Aorta (tissue), 5 donors: ENCODE data around the gene APOE. TPM values are rescaled to one million over a fixed set of nuclear protein-coding genes. Genes with fewer than 3 reads are reported as not detected.
A peak's percentile ranks its signal among the peaks of the same experiment; 100 is the strongest.

Source experiments
- ATAC-seq: fragments of 200-7000 bp; cut with Tn5 transposase; one replicate; pipeline ENCODE4 v1.9.1; 2022; ENCODE audit warnings: moderate library complexity; ENCODE audit not compliant: low FRiP score
- DNase-seq, 2 donors: peaks; one replicate each; pipeline ENCODE4 v3.0.0-alpha.2; 2020
- H3K27ac ChIP-seq, 2 donors: one replicate each; pipeline ENCODE4 v1.5.1; 2013; ENCODE audit warnings: low read length in 2 of 2, mild to moderate bottlenecking in 2 of 2, moderate library complexity in 2 of 2, control low read depth in 1 of 2, inconsistent platforms in 1 of 2, low read depth in 1 of 2
- H3K27me3 ChIP-seq, 2 donors: one replicate each; pipeline ENCODE4 v1.6.1; 2013; ENCODE audit warnings: control low read depth in 1 of 2, low read length in 1 of 2, mild to moderate bottlenecking in 1 of 2, moderate library complexity in 1 of 2; ENCODE audit not compliant: insufficient read depth in 2 of 2, control insufficient read depth in 1 of 2
- H3K36me3 ChIP-seq, 2 donors: one replicate each; pipeline ENCODE4 v1.6.1; 2013; ENCODE audit warnings: control low read depth in 1 of 2, low read length in 1 of 2, mild to moderate bottlenecking in 1 of 2; ENCODE audit not compliant: insufficient read depth in 2 of 2, control insufficient read depth in 1 of 2
- H3K4me1 ChIP-seq, 2 donors: one replicate each; pipeline ENCODE4 v1.6.1; 2013; ENCODE audit warnings: low read length in 2 of 2, control low read depth in 1 of 2, mild to moderate bottlenecking in 1 of 2, moderate library complexity in 1 of 2; ENCODE audit not compliant: insufficient read depth in 2 of 2, control insufficient read depth in 1 of 2
- H3K4me3 ChIP-seq, 2 donors: one replicate each; pipeline ENCODE4 v1.5.1; 2013; ENCODE audit warnings: low read length in 2 of 2, control low read depth in 1 of 2, mild to moderate bottlenecking in 1 of 2
- H3K9me3 ChIP-seq: one replicate; pipeline ENCODE4 v1.6.1; 2013; ENCODE audit warnings: mild to moderate bottlenecking, low read length; ENCODE audit not compliant: control insufficient read depth
- WGBS, 2 donors: extraction: QIAGEN DNeasy Blood & Tissue Kit; methylation state at CpG; one replicate each; pipeline ENCODE4 v1.1.7; 2013; 5-methylcytosine and 5-hydroxymethylcytosine counted together
- intact Hi-C, 2 donors: fragments of 100-400 bp; cut with DNase I; formaldehyde crosslinking; loops; one replicate each; pipeline versions ENCODE4 v1.14.2 to v1.15.0; 2022
- polyA plus RNA-seq, 2 donors: library from polyadenylated mRNA; stranded (reverse); fragments of 200-250 nt; gene quantifications; one replicate each; pipeline ENCODE4 v1.2.3, GENCODE V29; 2013
- total RNA-seq, 2 donors: library from RNA; stranded (reverse); fragmentation: NEBNext Ultra II Directional; extraction: Animal tissue kit (Norgen Biotek cat#: 25700); gene quantifications; one replicate each; pipeline ENCODE4 v1.2.1, GENCODE V29; 2021
- donor health status: healthy with polysubstance abuse.
- donor health status: Bipolar disorder and iron deficiency.
- donor health status: DM: no; HTN: no; CAD: no.
- donor health status: DM: no; HTN: no; CAD: no.
- donor health status: DM: yes; HTN: yes; CAD: no.

Gene APOE
- total and polyA plus RNA-seq, 4 donors, result 96.1 to 455 (median 156) TPM

DNA sequence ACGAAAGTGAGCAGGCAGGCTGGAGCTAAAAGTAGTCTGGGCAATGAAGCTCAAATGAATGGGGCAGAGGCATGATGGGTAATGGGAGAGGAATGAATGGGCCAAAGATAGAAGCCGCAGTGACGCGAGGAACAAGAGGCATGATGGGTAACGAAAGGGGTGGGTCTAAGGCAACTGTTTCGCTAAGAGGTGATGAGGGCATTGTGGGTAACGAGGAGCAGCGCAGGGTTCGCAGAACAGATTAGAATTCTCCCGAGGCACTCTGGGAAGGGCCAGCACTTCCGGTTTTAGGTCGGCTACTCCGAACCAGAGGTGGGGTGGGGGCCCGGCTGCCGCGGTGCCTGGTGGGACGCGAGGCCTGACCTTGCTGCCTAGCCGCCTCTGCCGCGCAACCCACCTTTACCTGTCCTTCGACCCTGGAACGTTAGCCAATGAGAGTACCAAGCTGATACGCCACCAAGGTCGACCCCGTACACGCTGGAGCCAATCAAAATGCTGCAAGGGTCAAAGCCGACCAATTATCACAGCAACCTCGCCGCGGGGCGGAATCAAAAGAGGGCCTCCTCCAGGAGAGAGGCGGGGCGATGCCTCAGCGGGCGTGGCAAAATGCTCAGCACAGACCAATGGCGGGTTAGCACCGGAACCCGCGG lies 15.1 kb upstream of the APOE start:
- H3K27me3 ChIP-seq, result no peaks in the 10 kb centered on the region
- DNase-seq (peak in 1 of 2 donors; percentile 100), ATAC-seq (peak; percentile 97)
- peak overlapping the region in 1 of 2 donors; percentile 94 for H3K27ac ChIP-seq
- H3K9me3 ChIP-seq, result no peaks in the 10 kb centered on the region
- WGBS, 2 donors, result 0% methylated on average over 40 of the region's 40 CpGs
- H3K36me3 ChIP-seq, result peaks cover 0 to 1% of the 10 kb centered on the region in 2 donors
- intact Hi-C loops, result loop anchor here in 1 of 2 donors (2.0 kb wide), 1 partner anchor 42 kb away; no protein-coding TSS in a partner anchor
- peak overlapping the region in 1 of 2 donors; percentile 33 for H3K4me3 ChIP-seq
- no peaks in the 10 kb centered on the region for H3K4me1 ChIP-seq

GRCh38 chr19:44891016-44891882 lies 14.3 kb upstream of the APOE start, which contains the start of gene TOMM40:
TOMM40 (plus strand) TSS chr19:44891254; CDS start chr19:44891416, 162 bp downstream.
- intact Hi-C loops, result loop anchor here in 1 of 2 donors (2.0 kb wide), 1 partner anchor 42 kb away; no protein-coding TSS in a partner anchor
- H3K36me3 ChIP-seq, result peaks cover 0 to 1% of the 10 kb centered on the region in 2 donors
- DNase-seq (peak in 1 of 2 donors; percentile 100), ATAC-seq (no peak)
- H3K9me3 ChIP-seq, result no peaks in the 10 kb centered on the region
- H3K27me3 ChIP-seq, result no peaks in the 10 kb centered on the region
- H3K27ac ChIP-seq, result peak within 1 kb of the TSS in 1 of 2 donors; percentile 94
- peak within 1 kb of the TSS; percentile 65 to 66 for H3K4me3 ChIP-seq
- 0 to 2% methylated on average over 54 to 81 of the region's 81 CpGs for WGBS, 2 donors
- H3K4me1 ChIP-seq, result no peaks in the 10 kb centered on the region

- intact Hi-C loops, result no loop called here
- H3K4me3 ChIP-seq, result no peak overlapping the region
- no peaks in the 10 kb centered on the region for H3K9me3 ChIP-seq
- WGBS, 2 donors, result 84 to 88% methylated on average over 7 of the region's 7 CpGs
- peaks cover 0 to 2% of the 10 kb centered on the region in 2 donors for H3K36me3 ChIP-seq
- no peak for ATAC-seq
- DNase-seq, result no peak
- no peak overlapping the region for H3K27ac ChIP-seq
- H3K4me1 ChIP-seq, result no peaks in the 10 kb centered on the region
- no peaks in the 10 kb centered on the region for H3K27me3 ChIP-seq
Observed at GRCh38 chr19:44892932-44893331, 12.7 kb upstream of the APOE start.

DNA sequence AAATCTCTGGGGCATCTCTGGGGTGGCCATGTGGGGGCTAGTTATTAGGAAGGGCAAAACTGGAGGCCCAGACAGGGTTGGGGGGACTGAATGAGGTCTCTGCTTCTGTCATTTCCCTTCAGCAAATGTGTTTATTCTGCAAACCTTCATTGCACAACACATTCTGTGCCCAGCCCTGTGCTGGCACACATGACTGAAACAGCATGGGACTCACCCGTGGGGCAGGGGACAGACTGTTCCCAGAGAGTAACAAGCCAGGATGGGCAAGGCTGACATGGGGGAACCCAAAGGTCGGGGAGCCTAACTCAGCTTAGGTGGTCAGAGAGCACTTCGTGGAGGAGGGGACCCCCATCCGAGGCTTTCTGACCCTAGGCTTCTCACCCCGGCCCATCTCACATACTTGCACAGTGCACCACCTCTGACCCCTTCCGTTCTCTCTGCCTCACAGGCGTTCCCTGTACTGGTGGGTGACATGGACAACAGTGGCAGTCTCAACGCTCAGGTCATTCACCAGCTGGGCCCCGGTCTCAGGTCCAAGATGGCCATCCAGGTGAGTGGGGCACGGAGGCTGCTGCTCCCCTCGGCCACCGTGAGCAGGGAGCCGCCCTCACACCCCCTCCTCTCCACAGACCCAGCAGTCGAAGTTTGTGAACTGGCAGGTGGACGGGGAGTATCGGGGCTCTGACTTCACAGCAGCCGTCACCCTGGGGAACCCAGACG lies 12.1 kb upstream of the APOE start:
- no peak for ATAC-seq
- H3K27ac ChIP-seq, result no peak overlapping the region
- no peaks in the 10 kb centered on the region for H3K27me3 ChIP-seq
- no peak overlapping the region for H3K4me3 ChIP-seq
- intact Hi-C loops, result no loop called here
- no peaks in the 10 kb centered on the region for H3K9me3 ChIP-seq
- H3K4me1 ChIP-seq, result no peaks in the 10 kb centered on the region
- peaks cover 0 to 2% of the 10 kb centered on the region in 2 donors for H3K36me3 ChIP-seq
- DNase-seq, result no peak
- 89 to 91% methylated on average over 18 of the region's 18 CpGs for WGBS, 2 donors

GRCh38 chr19:44894052-44894400 lies 11.6 kb upstream of the APOE start:
- no peak overlapping the region for H3K27ac ChIP-seq
- H3K27me3 ChIP-seq, result no peaks in the 10 kb centered on the region
- DNase-seq, result no peak
- no peak for ATAC-seq
- no peaks in the 10 kb centered on the region for H3K4me1 ChIP-seq
- no peaks in the 10 kb centered on the region for H3K9me3 ChIP-seq
- H3K36me3 ChIP-seq, result peaks cover 0 to 2% of the 10 kb centered on the region in 2 donors
- intact Hi-C loops, result no loop called here
- WGBS, 2 donors, result 90 to 91% methylated on average over 6 of the region's 6 CpGs
- H3K4me3 ChIP-seq, result no peak overlapping the region

DNA sequence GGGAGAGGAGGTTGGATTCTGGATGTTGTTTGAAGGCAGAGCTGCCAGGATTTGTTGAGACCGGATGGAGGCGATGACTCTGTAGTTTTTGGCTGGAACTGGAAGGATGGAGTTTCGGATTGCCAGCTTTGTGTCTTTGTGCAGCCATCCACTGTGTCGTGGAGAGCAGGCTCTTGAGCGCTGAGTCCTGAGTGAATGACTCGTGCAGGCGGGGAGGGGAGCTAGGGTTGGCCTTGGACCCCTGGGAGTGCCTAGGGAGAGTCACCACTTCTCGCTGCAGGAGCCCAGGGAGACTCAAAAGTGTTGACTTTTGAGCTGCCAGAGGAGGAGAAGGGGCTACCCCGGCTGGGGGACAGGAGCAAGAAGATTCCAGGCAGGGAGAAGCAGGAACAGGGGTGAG lies 10.7 kb upstream of the APOE start:
- 64 to 73% methylated on average over 9 of the region's 9 CpGs for WGBS, 2 donors
- no peaks in the 10 kb centered on the region for H3K4me1 ChIP-seq
- no peak overlapping the region for H3K27ac ChIP-seq
- no peak for DNase-seq
- H3K4me3 ChIP-seq, result no peak overlapping the region
- H3K9me3 ChIP-seq, result no peaks in the 10 kb centered on the region
- intact Hi-C loops, result no loop called here
- ATAC-seq, result no peak
- peaks cover 0 to 3% of the 10 kb centered on the region in 2 donors for H3K36me3 ChIP-seq
- H3K27me3 ChIP-seq, result no peaks in the 10 kb centered on the region

GRCh38 chr19:44897835-44898234 lies 7.8 kb upstream of the APOE start:
- H3K36me3 ChIP-seq, result peaks cover 0 to 5% of the 10 kb centered on the region in 2 donors
- H3K9me3 ChIP-seq, result no peaks in the 10 kb centered on the region
- H3K27me3 ChIP-seq, result no peaks in the 10 kb centered on the region
- no peak overlapping the region for H3K27ac ChIP-seq
- no peak for ATAC-seq
- intact Hi-C loops, result no loop called here
- 87 to 91% methylated on average over 8 of the region's 8 CpGs for WGBS, 2 donors
- no peak for DNase-seq
- no peak overlapping the region for H3K4me3 ChIP-seq
- H3K4me1 ChIP-seq, result no peaks in the 10 kb centered on the region
